PFSK-1 (cell line): Measurements from ENCODE around the gene GSTM2. TPM values are rescaled to one million over a fixed set of nuclear protein-coding genes. Genes with fewer than 3 reads are reported as not detected.

ENCODE experiments used
- FOXP2 ChIP-seq: optimal IDR thresholded peaks from 2 replicates; pipeline ENCODE3; 2011; ENCODE audit warnings: borderline replicate concordance, control low read depth, inconsistent platforms; ENCODE audit not compliant: insufficient read depth; ENCODE audit errors: extremely low read length, extremely low read depth
- POLR2AphosphoS5 ChIP-seq: IDR thresholded peaks from 2 replicates; pipeline ENCODE4 v1.6.1; 2012; ENCODE audit warnings: low read depth, mild to moderate bottlenecking, control low read depth, low read length, moderate library complexity
- SIN3A ChIP-seq: IDR thresholded peaks from 2 replicates; pipeline ENCODE4 v1.6.1; 2012; ENCODE audit warnings: mild to moderate bottlenecking, low read length, moderate library complexity, borderline replicate concordance; ENCODE audit not compliant: insufficient read depth
- TAF1 ChIP-seq: IDR thresholded peaks from 2 replicates; pipeline ENCODE4 v1.6.1; 2012; ENCODE audit warnings: low read length, control low read depth, borderline replicate concordance; ENCODE audit not compliant: insufficient read depth
- polyA plus RNA-seq: library from polyadenylated mRNA; unstranded; fragments of >200 nt; gene quantifications from one replicate; pipeline ENCODE4 v1.2.1, GENCODE V29; 2012; ENCODE audit warnings: low read depth, missing spikeins; ENCODE audit not compliant: insufficient read length
- TF ChIP-seq, protein P1 (sequence below), 2 experiments: IDR thresholded peaks; 2 replicates each; pipeline versions ENCODE4 v1.6.1 to v1.8.0; 2011 to 2012; ENCODE audit warnings: low read depth in 2 of 2, low read length in 2 of 2, control low read depth in 1 of 2, inconsistent platforms in 1 of 2, mild to moderate bottlenecking in 1 of 2, moderate library complexity in 1 of 2; ENCODE audit not compliant: insufficient read depth in 1 of 2

GSTM2 gene
- polyA plus RNA-seq, result not detected

DNA sequence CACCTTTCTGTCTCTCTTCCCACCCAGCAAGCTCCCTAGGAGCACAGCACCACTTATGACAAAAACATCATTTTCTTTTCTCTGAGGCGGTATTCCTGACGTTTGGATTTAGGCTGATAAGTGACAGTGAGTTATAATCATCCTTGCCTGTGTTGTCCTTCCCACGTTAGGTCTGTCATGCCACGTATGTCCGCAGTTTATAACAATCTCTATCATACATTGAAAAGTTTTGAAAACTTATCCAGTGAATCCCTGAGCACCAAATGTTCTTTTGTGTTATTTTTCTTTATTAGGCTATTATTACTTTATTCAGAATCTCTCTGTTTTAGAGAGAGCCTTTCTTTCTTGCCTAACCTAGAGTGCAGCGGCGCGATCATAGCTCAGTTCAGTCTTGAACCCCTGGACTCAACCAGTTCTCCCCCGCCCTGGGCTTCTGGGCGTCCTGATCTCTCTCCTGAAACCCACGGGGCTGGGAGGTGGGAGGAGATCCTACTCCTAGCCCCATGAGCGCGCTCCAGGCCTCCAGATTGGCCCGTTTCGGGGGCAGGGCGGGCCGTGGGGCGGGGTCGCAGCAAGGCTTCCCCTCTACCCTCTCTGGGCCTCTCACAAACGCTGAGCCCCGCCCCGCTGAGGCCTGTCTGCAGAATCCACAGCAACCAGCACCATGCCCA, at the start of gene GSTM2:
Gene GSTM2, plus strand, starts transcription at position 606 of the 671 bp plus-strand sequence. Its CDS starts 59 bp downstream, at position 665.
- no peak for TF ChIP-seq FOXP2
- TF ChIP-seq TAF1, result no peak
- TF ChIP-seq POLR2AphosphoS5, result no peak
- TF ChIP-seq, protein P1, sequence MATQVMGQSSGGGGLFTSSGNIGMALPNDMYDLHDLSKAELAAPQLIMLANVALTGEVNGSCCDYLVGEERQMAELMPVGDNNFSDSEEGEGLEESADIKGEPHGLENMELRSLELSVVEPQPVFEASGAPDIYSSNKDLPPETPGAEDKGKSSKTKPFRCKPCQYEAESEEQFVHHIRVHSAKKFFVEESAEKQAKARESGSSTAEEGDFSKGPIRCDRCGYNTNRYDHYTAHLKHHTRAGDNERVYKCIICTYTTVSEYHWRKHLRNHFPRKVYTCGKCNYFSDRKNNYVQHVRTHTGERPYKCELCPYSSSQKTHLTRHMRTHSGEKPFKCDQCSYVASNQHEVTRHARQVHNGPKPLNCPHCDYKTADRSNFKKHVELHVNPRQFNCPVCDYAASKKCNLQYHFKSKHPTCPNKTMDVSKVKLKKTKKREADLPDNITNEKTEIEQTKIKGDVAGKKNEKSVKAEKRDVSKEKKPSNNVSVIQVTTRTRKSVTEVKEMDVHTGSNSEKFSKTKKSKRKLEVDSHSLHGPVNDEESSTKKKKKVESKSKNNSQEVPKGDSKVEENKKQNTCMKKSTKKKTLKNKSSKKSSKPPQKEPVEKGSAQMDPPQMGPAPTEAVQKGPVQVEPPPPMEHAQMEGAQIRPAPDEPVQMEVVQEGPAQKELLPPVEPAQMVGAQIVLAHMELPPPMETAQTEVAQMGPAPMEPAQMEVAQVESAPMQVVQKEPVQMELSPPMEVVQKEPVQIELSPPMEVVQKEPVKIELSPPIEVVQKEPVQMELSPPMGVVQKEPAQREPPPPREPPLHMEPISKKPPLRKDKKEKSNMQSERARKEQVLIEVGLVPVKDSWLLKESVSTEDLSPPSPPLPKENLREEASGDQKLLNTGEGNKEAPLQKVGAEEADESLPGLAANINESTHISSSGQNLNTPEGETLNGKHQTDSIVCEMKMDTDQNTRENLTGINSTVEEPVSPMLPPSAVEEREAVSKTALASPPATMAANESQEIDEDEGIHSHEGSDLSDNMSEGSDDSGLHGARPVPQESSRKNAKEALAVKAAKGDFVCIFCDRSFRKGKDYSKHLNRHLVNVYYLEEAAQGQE (IDR thresholded peaks at IDR 0.05; ENCODE audit: insufficient read depth in 1 of 2, low read depth in 2 of 2, low read length in 2 of 2), result no peak
- TF ChIP-seq SIN3A, result no peak

DNA sequence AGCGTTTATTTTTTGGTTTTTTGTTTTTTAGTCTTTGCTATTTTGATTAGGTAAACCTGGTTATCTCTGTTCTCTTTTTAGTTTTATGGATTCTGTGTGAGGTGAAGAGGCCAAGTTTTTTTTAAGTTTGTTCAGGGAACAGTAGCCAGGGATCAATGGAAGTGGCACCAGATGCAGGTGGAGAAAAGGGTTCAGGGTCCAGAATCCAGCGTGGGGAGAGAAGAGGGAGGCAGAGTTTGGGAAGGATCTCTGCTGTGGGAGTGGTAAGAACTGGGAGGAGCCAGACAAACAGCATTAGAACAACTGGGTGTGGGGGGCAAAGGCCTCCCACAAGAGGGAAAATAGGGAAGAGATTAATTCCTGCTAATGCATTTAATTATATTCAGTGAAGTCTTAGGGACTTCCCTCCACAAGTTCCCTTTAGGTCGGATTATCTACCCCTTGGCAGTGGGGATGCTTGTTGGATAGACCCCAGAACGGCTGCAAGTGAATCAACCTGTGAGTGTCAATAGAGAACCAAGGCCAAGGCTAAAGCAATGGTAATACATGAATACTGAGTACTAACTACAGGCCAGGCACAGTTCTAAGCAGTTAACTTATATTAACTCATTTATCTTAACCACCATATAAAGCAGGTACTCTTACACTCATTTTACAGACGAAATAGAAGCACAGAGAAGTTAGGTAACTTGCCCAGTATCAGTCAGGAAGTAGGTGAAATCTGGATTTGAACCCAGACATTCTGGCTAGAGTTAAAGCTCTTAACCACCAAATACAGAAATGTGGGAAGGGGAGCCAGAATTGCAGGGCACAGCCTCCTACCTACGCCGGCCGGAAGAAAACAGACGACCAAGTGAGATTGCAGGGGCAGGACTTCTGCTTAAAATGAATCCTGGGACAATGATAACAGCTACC, 48.9 kb upstream of the GSTM2 start:
- TF ChIP-seq, protein P1 (IDR thresholded peaks at IDR 0.05; ENCODE audit: insufficient read depth in 1 of 2, low read depth in 2 of 2, low read length in 2 of 2), result no peak
- TF ChIP-seq SIN3A (no peak), FOXP2 (no peak), POLR2AphosphoS5 (no peak), TAF1 (no peak)

DNA sequence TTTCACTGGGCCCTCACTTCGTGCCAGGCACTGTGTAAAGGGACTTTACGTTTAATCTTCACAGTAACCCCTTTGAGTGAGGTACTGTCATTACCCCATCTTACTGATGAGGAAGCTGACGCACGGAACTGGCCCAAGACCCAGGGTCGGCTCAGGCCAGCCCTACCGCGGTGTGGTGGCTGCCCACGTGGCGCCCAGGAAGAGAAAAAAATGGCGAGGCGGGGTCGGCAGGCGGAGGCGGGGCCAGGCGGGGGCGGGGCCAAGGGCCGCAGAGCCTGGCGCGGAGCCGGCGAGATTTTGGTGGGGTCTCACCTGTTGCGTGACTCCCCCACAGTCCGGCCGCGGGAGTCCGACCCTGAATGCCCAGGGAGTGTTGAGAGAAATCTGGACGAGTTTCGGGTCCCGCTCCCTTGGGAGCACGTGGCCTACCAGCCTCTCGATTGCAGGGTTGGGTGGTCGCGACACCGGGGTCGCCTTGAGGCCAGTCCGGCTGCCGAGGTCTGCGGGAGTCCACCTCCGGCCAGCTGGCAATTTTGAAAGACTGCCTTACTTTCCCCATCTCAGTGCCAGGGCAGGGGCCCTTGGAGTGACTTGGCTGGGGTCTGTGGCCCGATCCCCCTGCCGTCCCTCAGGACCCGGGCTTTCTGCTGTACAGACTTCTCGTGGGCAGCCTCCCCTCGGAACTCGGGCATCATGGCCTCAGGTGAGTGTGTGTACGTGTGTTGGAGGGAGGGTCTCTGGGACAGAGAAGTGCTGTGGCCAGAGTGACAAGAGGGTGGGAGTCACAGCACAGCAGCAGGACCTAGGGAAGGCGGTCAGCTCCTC, 48.1 kb upstream of the GSTM2 start, which contains the start of the genes AMPD2 and GNAT2:
Gene AMPD2, plus strand, starts transcription at position 262 of the 825 bp plus-strand sequence. CDS start 1,339 bp downstream, outside the sequence.
Gene GNAT2, minus strand, starts transcription at position 41 of the 825 bp plus-strand sequence. CDS start 6,746 bp downstream, outside the sequence.
- TF ChIP-seq SIN3A (peak; percentile 84; the same call in 1 of the 2 replicates), POLR2AphosphoS5 (peak; percentile 84), TAF1 (peak; percentile 77; the same call in 1 of the 2 replicates), FOXP2 (peak; percentile 46)
- TF ChIP-seq, protein P1 (IDR thresholded peaks at IDR 0.05; ENCODE audit: insufficient read depth in 1 of 2, low read depth in 2 of 2, low read length in 2 of 2), result peak in 1 of 2 experiments; percentile 59; a peak in 2 of 4 replicates

DNA sequence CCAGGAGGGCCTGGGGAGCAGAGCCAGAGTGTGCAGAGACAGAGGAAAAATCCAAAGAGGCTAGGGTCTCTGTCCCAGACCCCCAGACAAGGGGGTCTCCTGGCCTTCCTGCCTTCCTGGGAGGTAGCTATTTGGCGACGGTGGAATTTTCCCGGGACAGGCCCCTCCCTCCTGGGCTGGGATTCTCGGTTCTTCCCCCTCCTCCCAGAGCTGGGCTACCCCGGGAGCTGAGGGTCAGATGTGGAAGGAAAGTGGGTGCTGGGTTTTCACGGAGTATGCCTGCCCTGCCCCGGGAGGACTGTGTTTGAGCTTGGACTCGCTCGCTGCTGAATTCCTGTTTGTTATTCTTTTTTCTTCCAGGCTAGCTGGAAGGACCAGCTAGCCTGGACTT, 47.5 kb upstream of the GSTM2 start:
- no peak for TF ChIP-seq SIN3A
- TF ChIP-seq FOXP2, result no peak
- TF ChIP-seq POLR2AphosphoS5, result no peak
- no peak for TF ChIP-seq TAF1
- TF ChIP-seq, protein P1 (IDR thresholded peaks at IDR 0.05; ENCODE audit: insufficient read depth in 1 of 2, low read depth in 2 of 2, low read length in 2 of 2), result no peak
